Stimulated activated CD8-positive, alpha-beta memory T cell treated with anti-CD3 and anti-CD28 coated beads, Interleukin-7, amount 100 ng/mL, for 48 hours (primary cell): ENCODE results near the gene STARD13.

Experiments used
- DNase-seq, 2 donors: peaks; one replicate each; pipeline ENCODE4 v3.0.0-alpha.2; 2020; ENCODE audit warnings: low read depth in 1 of 2; ENCODE audit errors: extremely low read depth in 1 of 2

STARD13 gene

GRCh38 chr13:33229446-33230177 is 55.9 kb downstream of the STARD13 start:
- no peak for DNase-seq

- DNase-seq, result no peak
Measured at GRCh38 chr13:33228648-33229445, 56.7 kb downstream of the STARD13 start.

GRCh38 chr13:33227927-33228647 is 57.5 kb downstream of the STARD13 start:
- DNase-seq, result no peak

- DNase-seq, result no peak
Measured at GRCh38 chr13:33224686-33225085, 60.9 kb downstream of the STARD13 start.

- DNase-seq, result no peak
Measured at GRCh38 chr13:33224191-33224590, 61.4 kb downstream of the STARD13 start.

- DNase-seq, result no peak
Measured at GRCh38 chr13:33219926-33220325, 65.6 kb downstream of the STARD13 start.

- no peak for DNase-seq
Measured at GRCh38 chr13:33218426-33218825, 67.1 kb downstream of the STARD13 start.

- no peak for DNase-seq
Measured at GRCh38 chr13:33218020-33218419, 67.5 kb downstream of the STARD13 start.

GRCh38 chr13:33217256-33217655 is 68.3 kb downstream of the STARD13 start:
- no peak for DNase-seq

GRCh38 chr13:33213797-33214196 is 71.8 kb downstream of the STARD13 start:
- no peak for DNase-seq

GRCh38 chr13:33213024-33213768 is 72.4 kb downstream of the STARD13 start:
- no peak for DNase-seq

- no peak for DNase-seq
Measured at GRCh38 chr13:33212396-33212795, 73.2 kb downstream of the STARD13 start.

GRCh38 chr13:33210090-33210489 is 75.5 kb downstream of the STARD13 start:
- no peak for DNase-seq

- no peak for DNase-seq
Measured at GRCh38 chr13:33208290-33209220, 77.0 kb downstream of the STARD13 start.

GRCh38 chr13:33207615-33207961 is 78.0 kb downstream of the STARD13 start:
- no peak for DNase-seq

- DNase-seq, result no peak
Measured at GRCh38 chr13:33206945-33207614, 78.5 kb downstream of the STARD13 start.

GRCh38 chr13:33206425-33206824 is 79.1 kb downstream of the STARD13 start:
- DNase-seq, result no peak

GRCh38 chr13:33205804-33206221 is 79.7 kb downstream of the STARD13 start:
- DNase-seq, result no peak

GRCh38 chr13:33205224-33205623 is 80.3 kb downstream of the STARD13 start:
- no peak for DNase-seq
